Choroid plexus epithelial cell (primary cell): ENCODE data around the gene CASZ1.

Experiments used
- DNase-seq: peaks from one replicate; pipeline ENCODE4 v3.0.0-alpha.2; 2010; ENCODE audit warnings: low read depth
- H3K4me3 ChIP-seq: 2 replicates; pipeline ENCODE4 v1.5.1; 2011; ENCODE audit warnings: low read depth, mild to moderate bottlenecking, control low read depth, low read length, moderate library complexity
- CTCF ChIP-seq: conservative IDR thresholded peaks from 2 replicates; pipeline ENCODE4 v1.5.1; 2011; ENCODE audit warnings: low read depth, mild to moderate bottlenecking, control low read depth, inconsistent platforms, low read length, moderate library complexity

CASZ1 gene

GRCh38 chr1:10686404-10687040, 109.9 kb downstream of the CASZ1 start:
- H3K4me3 ChIP-seq = no peak overlapping the region
- no peak for DNase-seq
- TF ChIP-seq CTCF = no peak

- peak; percentile 61 for DNase-seq
- no peak overlapping the region for H3K4me3 ChIP-seq
- no peak for TF ChIP-seq CTCF
Measured at GRCh38 chr1:10685808-10686403, 110.5 kb downstream of the CASZ1 start.

DNA sequence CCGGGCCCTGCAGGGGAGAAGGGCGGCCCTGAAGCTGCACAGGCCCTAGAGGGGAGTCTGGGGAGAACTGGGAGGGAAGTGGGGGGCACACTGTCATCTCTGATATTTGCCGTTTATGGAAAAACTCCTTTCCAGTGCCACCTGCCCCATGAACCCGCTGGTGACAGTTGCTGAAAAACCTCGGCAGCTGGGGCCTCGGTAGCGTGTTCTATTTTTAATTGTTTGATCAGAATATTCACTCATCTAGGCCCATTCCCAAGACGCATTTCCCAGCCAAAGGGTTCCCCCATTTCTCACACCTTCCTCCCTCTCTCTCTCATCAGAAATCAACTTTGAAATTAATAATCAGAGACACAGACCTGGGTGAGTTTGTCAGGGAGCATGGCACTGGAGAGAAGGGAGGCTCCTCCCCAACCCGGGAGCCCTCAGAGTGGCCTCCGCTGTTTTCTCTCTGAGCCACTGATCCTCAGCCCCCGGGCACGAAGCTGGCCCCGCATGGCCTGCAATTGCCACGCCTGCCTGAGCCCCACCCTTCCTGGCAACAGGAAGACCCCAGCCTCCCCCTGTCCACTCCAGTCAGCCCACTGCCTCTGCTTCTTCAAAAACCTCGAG, 111.1 kb downstream of the CASZ1 start:
- H3K4me3 ChIP-seq = no peak overlapping the region
- no peak for DNase-seq
- no peak for TF ChIP-seq CTCF

DNA sequence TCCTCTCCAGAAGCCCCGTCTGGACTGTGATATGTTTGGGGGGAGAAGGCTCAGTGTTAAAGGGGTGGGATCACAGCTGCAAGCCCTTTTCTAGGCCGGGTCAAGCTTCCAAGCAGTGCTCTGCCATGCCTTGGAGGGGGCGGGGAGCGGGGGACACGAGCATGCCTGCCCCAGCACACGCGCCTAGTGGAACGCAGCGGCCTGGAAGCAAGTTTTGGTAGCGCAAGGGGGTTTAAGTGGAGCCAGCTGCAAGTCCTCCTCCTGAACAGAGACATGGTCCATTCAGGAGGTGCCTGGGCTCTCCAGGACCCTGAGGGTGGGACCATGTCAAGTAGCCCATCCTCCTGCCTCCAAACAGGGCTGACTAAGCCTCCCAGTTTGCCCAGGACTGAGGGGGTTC, 112.2 kb downstream of the CASZ1 start:
- DNase-seq = no peak
- no peak for TF ChIP-seq CTCF
- H3K4me3 ChIP-seq = no peak overlapping the region

- no peak for DNase-seq
- TF ChIP-seq CTCF = no peak
- no peak overlapping the region for H3K4me3 ChIP-seq
Measured at GRCh38 chr1:10682449-10683309, 113.8 kb downstream of the CASZ1 start.

DNA sequence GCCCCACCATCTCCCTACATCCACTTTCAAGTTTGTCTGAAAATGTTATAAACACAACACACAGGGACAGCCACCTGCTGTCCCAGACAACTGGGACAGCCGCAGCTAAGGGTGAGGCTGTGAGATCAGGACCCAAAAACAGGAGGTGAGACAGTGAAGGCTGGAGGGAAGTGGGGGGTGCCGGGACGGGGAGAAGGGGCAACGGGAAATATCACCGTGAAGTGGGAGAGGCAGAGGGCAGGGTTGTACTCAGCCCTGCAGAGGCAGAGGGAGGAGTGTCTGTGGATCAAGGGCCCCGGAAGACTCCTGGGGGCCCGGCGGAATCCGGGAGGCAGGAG, 114.4 kb downstream of the CASZ1 start:
- H3K4me3 ChIP-seq = no peak overlapping the region
- no peak for DNase-seq
- TF ChIP-seq CTCF = no peak
